NCI-H69 (cell line): ENCODE data around the gene DNAH17.
A peak's percentile ranks its signal among the peaks of the same experiment; 100 is the strongest.

ENCODE experiments used
- DNase-seq: peaks from one replicate; lab custom pipeline; 2025; lab: John Stamatoyannopoulos, UW

Gene DNAH17

GRCh38 chr17:78390241-78391050 lies 186.8 kb downstream of the DNAH17 start:
- peak; percentile 60 for DNase-seq

DNA sequence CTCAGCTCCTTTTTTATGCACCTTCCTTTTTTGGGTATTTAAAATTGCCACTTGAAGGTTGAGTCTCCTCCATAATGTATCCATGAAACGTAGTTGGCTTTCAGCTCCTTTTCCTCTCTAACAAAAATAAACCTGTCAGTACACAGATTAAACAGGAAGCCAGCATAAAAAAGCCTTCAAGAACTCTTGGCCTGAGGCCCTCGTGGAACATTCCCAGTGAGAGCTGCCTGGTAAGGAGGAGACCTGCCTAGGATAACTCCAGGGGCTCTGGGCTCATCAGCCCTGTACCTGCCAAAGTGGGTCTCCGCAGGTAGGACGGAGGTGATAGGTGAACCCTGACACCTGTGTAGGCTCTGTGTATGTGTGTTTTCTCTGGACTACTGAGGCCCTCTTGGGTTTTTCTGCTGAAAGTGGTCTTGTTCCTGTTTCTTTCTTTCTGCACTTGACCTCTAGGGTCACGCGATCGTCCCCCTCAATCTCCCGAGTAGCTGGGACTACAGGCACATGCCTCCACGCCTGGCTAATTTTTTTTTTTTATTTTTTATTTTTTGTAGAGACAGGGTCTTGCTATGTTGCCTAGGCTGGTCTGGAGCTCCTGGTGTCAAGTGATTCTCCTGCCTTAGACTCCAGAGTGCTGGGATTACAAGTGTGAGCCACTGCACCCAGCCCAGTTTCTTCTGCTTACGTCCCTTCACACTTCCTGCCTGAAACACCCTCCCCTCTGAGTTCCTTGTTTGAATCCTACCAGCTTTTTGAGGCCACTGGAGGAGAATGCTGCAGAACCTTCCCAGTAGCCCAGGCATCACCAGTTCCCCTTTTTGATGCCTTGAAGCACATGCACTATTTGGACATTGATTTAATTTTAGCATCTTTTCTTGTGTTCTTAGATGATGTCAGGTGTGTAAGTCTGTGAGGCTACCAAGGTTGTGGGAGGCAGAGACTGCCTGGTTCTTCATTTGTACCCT lies 188.9 kb downstream of the DNAH17 start:
- DNase-seq, result no peak

DNA sequence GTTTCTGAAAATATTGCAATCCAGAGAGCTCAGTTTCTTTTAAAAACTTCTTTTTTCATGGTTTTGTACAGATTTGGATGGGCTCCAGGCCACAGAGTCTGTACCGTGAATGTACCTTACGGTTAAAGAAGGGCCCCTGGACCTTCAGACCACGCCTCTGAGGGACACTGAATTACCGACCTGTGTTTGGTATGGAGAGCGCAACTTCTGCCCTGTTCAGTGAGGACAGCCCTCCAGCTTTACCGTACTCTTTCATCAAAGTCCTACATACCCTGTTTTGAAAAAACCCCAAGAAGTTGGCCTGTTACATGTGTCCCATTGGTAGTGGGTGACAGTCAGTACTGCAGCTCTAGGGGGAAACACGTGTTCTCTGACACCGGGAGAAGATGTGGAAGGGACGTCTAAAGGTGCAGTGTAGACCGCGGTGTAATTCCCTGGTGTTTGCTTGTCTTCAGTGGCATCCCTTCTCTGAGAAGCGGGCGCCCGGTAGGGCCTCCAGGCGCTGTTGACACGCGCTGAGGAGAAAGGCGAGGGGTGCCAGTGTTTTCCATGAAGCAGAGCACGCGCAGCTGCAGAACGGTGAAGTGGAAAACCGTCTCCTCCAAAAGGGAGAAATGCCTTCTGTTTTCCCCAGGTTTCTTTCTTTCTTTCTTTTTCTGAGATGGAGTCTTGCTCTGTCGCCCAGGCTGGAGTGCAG lies 192.6 kb downstream of the DNAH17 start:
- no peak for DNase-seq

GRCh38 chr17:78383725-78384471 lies 193.3 kb downstream of the DNAH17 start:
- DNase-seq, result no peak

- DNase-seq, result no peak
Observed at GRCh38 chr17:78381601-78382232, 195.5 kb downstream of the DNAH17 start.

DNA sequence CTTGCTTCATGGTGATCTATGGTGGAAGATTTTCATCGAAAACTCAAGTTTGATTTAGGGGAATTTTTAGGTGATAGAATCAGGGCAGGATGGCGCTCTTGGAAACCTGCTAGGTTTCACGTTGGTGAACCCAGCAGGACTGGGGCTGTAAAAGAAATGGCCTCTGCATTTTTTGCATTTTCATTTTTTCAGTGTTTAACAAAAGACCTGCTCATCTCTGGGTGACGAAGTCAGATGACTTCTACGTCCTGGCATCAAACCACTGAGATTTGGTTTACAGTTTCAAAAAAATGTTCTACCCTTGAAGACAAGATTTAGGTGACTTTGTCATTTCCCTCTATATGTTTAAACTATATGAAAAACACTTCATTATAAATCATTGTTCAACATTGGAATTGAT lies 196.8 kb downstream of the DNAH17 start:
- no peak for DNase-seq

DNA sequence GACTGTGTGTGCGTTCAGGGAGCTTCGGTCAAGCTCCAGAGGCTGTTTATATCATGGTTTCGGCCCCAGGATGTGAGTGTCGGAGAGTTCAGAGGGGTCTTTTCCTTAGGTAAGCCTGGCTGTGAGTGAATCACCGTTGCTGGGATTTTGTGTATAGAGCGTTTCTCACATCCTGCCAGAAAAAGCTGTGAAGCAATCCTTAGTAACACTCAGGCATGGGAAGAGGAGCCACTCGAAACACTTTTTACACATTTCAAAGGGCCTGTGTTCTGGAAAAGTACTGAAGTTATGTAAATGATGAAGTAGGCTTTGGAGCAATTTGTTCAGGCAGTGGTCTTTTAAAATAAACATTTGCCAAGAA lies 198.1 kb downstream of the DNAH17 start:
- no peak for DNase-seq

GRCh38 chr17:78378225-78379130 lies 198.7 kb downstream of the DNAH17 start, which contains the start of gene PGS1:
TSS of gene PGS1 (plus strand) at chr17:78378649. CDS start at chr17:78378666, 17 bp downstream.
- peak; percentile 90 for DNase-seq

- peak; percentile 45 for DNase-seq
Observed at GRCh38 chr17:78377858-78378224, 199.4 kb downstream of the DNAH17 start.

GRCh38 chr17:78376161-78376560 lies 201.0 kb downstream of the DNAH17 start:
- no peak for DNase-seq

DNA sequence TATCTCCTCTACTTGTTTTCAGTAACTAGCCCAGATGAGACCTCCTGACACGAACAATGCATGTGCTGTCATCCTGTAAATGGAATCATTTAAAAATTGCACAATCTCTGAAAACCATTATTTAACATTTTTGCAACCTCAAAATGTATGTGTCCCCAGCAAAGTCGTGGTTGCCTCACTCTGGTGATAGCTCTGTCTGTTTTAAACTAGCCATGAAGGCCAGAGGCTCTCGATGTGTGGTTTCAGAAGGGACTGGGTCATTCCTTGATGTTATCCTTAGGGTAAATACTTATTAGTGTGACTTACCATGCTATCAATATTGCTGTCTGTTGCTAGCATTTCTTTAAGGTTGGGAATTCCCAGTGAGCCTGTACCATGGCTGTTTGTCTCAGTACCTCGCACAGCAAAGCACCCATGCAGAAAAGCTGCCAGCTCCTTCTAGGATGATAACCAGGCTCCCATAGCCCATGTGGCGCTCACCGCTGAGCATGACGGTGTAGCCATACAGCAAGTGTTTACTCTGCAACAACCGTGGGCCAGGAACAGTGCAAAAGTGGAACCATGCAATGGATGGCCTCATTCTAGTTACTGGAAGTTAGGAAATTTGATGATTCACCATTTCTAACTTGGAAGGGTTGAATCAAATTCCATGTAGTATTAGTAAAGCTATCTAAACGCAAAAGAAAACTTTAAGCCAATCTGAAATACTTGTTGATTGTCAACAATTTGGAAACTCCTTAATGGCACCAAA lies 201.6 kb downstream of the DNAH17 start:
- DNase-seq, result no peak

DNA sequence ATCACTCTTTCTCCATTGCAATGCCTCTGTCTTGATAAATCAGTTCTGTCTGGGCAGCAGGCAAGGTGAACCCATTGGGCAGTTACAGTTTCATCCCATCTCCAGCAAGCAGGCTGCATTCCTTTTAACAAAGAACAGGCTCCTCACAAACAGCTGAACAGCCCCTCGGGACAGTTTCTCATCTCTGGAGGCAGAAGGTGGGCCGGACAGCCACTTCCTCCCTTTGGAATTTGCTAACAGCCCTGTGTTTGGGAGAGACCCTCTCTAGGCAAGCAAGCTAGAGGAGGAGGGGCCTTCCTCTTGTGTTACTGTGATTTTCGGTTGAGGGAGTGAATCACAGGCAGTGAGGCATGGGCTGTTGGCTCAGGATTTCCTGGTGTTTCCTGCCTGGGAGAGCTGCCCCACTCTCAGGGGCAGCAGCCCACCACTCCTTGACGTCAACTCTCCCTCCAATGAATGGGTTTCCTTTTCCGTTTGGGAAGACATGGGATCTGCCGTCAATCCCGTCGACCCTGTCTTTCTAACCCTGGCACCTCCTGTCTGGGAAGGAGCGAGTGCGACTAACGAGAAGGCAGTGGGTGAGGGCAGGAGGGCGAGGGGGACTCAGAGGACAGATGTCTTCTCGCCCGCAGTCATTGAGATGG lies 202.4 kb downstream of the DNAH17 start:
- no peak for DNase-seq

GRCh38 chr17:78374189-78374588 lies 203.0 kb downstream of the DNAH17 start:
- no peak for DNase-seq
